Stimulated activated memory B cell treated with anti-CD40 and anti-IgM and Interleukin-4, amounts not matched to agents 10 μg/mL and 1 μg/mL and 100 μg/mL, for 72 hours (primary cell): Measurements from ENCODE around the gene ADAM20.
A peak's percentile ranks its signal among the peaks of the same experiment; 100 is the strongest.

Experiments
- ATAC-seq: fragments of 150-1000 bp; cut with Tn5 transposase; 2 replicates; pipeline ENCODE4 v1.10.0; 2021
- H3K27ac Mint-ChIP-seq: one replicate; pipeline ENCODE4 v1.8.0; 2022; ENCODE audit warnings: mild to moderate bottlenecking, mixed read lengths
- H3K27me3 Mint-ChIP-seq: one replicate; pipeline ENCODE4 v1.8.0; 2022; ENCODE audit warnings: mixed read lengths
- H3K36me3 Mint-ChIP-seq: one replicate; pipeline ENCODE4 v1.8.0; 2022; ENCODE audit warnings: mixed read lengths
- H3K4me1 Mint-ChIP-seq: one replicate; pipeline ENCODE4 v1.8.0; 2022; ENCODE audit warnings: mixed read lengths
- H3K4me3 Mint-ChIP-seq: one replicate; pipeline ENCODE4 v1.8.0; 2022; ENCODE audit warnings: mild to moderate bottlenecking, moderate library complexity, mixed read lengths
- H3K9me3 Mint-ChIP-seq: one replicate; pipeline ENCODE4 v1.8.0; 2022; ENCODE audit warnings: mixed read lengths

ADAM20 gene

GRCh38 chr14:70534904-70535303 is at the start of gene ADAM20:
Gene ADAM20, minus strand, starts transcription at chr14:70535004. Its CDS starts 10,247 bp downstream, at chr14:70524757.
- Mint-ChIP-seq H3K9me3 (peaks cover 3% of the 10 kb centered on the region), H3K27ac (no peak within 1 kb of the TSS), H3K36me3 (peaks cover 55% of the 10 kb centered on the region), H3K4me1 (peaks cover 10% of the 10 kb centered on the region), H3K4me3 (no peak within 1 kb of the TSS), H3K27me3 (no peaks in the 10 kb centered on the region)
- ATAC-seq = no peak

DNA sequence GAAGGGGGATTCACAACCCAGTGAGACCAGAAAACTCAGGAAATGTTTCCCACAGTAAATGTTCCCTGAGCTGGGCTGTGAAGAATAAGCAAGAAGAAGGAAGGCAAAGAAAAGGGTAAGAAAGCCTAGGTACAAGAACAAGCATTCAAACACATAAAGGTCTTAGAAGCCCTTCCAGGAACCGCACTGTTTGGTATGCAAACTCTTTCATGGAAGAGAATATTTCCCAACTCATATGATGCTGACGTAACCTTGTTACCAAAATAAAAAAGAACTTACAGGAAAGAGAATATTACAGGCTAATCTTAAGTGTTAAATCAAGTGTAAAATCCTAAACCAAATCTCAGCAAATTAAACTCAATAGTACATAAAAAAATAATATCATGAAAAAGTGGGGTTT is 42.1 kb upstream of the ADAM20 start:
- Mint-ChIP-seq H3K4me1 (peaks cover 7% of the 10 kb centered on the region), H3K4me3 (no peak overlapping the region), H3K27ac (no peak overlapping the region), H3K9me3 (peaks cover 6% of the 10 kb centered on the region), H3K27me3 (no peaks in the 10 kb centered on the region), H3K36me3 (peaks cover 76% of the 10 kb centered on the region)
- no peak for ATAC-seq

DNA sequence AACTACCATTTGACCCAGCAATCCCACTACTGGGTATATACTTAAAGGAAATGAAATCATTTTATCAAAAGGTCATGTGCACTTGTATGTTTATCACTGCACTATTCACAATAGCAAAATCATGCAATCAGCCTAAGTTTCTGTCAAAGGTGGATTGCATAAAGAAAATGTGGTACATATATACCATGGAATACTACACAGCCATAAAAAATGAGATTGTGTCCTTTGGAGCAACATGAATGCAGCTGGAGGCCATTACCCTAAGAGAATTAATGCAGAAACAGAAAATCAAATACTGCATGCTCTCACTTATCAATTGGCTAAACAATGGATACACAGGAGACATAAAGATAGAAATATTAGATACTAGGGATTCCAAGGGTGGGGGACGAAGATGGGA is 38.2 kb upstream of the ADAM20 start:
- no peak for ATAC-seq
- Mint-ChIP-seq H3K36me3 (peaks cover 79% of the 10 kb centered on the region), H3K27ac (no peak overlapping the region), H3K4me3 (no peak overlapping the region), H3K9me3 (peaks cover 12% of the 10 kb centered on the region), H3K27me3 (no peaks in the 10 kb centered on the region), H3K4me1 (peaks cover 24% of the 10 kb centered on the region)

- H3K9me3 Mint-ChIP-seq = peaks cover 15% of the 10 kb centered on the region
- ATAC-seq = no peak
These were observed 36.3 kb upstream of the ADAM20 start for GRCh38 chr14:70571139-70571538.

GRCh38 chr14:70567791-70568190 is 33.0 kb upstream of the ADAM20 start:
- H3K36me3 Mint-ChIP-seq = peaks cover 92% of the 10 kb centered on the region

More at GRCh38 chr14:70571139-70571538, 36.3 kb upstream of the ADAM20 start:
- Mint-ChIP-seq H3K27me3 (no peaks in the 10 kb centered on the region), H3K4me1 (peaks cover 24% of the 10 kb centered on the region), H3K36me3 (peaks cover 82% of the 10 kb centered on the region), H3K27ac (no peak overlapping the region), H3K4me3 (no peak overlapping the region)

DNA sequence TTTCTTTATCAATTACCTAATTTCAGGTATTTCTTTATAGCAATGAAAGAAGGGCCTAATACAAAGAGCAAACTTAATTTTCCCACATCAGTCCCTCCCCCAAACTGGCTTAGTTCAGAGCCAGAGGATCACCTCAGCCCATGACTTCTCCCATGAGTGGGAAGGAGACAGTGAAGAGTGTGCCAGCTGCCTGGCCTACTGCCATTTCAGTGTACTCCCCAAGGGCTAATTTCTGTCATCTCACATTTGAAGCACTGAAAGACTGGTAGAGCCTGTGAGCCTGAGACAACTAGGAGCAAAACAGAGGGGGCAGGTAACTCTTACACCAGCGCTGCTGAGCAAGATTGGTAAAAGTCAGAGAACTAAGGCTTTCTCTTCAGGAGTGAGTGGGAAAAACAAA is 29.1 kb upstream of the ADAM20 start:
- Mint-ChIP-seq H3K4me1 (no peaks in the 10 kb centered on the region), H3K4me3 (no peak overlapping the region), H3K36me3 (peaks cover 88% of the 10 kb centered on the region), H3K9me3 (peaks cover 23% of the 10 kb centered on the region), H3K27me3 (no peaks in the 10 kb centered on the region), H3K27ac (no peak overlapping the region)
- ATAC-seq = no peak

More at GRCh38 chr14:70567791-70568190, 33.0 kb upstream of the ADAM20 start:
- H3K27me3 Mint-ChIP-seq = no peaks in the 10 kb centered on the region
- no peak overlapping the region for H3K4me3 Mint-ChIP-seq
- H3K27ac Mint-ChIP-seq = no peak overlapping the region
- H3K9me3 Mint-ChIP-seq = peaks cover 18% of the 10 kb centered on the region
- no peak for ATAC-seq
- peaks cover 17% of the 10 kb centered on the region for H3K4me1 Mint-ChIP-seq

GRCh38 chr14:70563417-70563816 is 28.6 kb upstream of the ADAM20 start:
- Mint-ChIP-seq H3K27me3 (no peaks in the 10 kb centered on the region), H3K4me1 (no peaks in the 10 kb centered on the region), H3K36me3 (peaks cover 88% of the 10 kb centered on the region), H3K27ac (no peak overlapping the region), H3K4me3 (no peak overlapping the region), H3K9me3 (peaks cover 23% of the 10 kb centered on the region)
- ATAC-seq = no peak

DNA sequence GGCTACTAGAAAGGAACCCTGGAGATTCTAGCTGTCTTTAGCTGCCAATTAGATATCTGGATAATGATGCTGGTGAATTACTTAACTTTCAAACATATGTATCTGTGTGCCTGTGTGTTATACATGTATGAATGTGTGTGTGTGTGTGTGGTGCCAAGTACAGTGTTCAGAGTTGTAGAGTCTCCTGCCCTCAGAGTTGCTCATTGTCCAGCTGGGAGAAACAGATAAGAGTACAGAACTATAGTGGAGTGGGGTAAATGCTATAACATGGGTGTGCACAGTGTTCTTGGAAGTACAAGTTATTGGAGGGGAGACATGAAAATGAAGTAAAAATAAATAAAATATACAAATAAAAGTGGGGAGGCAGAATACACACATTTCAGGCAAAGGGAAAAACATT is 23.6 kb upstream of the ADAM20 start:
- peaks cover 63% of the 10 kb centered on the region for H3K36me3 Mint-ChIP-seq
- no peak overlapping the region for H3K4me3 Mint-ChIP-seq
- H3K4me1 Mint-ChIP-seq = no peaks in the 10 kb centered on the region
- no peak overlapping the region for H3K27ac Mint-ChIP-seq
- ATAC-seq = no peak
- H3K9me3 Mint-ChIP-seq = peaks cover 14% of the 10 kb centered on the region
- H3K27me3 Mint-ChIP-seq = no peaks in the 10 kb centered on the region

DNA sequence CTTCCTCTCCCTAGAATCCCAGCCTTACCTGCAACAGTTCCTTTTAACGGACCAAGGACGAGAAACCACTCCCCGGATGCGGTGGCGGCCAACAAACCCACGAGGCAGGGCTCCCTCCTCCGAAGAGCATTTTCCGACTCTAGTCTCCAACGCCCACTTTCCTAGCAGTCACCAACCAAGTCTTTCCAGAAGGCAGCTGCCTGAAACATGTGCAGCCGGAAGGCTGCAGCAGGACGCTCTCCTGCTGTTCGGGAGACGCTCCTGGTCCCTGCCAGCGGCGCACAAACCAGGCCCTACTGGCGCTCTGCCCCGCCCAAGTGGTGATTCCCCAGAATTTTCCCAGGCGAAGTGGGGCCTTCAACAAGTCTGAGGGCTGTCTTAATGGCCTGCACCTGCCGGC is 21.1 kb upstream of the ADAM20 start:
- H3K4me3 Mint-ChIP-seq = peak overlapping the region; percentile 2
- H3K27ac Mint-ChIP-seq = no peak overlapping the region
- peaks cover 39% of the 10 kb centered on the region for H3K36me3 Mint-ChIP-seq
- H3K4me1 Mint-ChIP-seq = no peaks in the 10 kb centered on the region
- H3K9me3 Mint-ChIP-seq = peaks cover 4% of the 10 kb centered on the region
- no peak for ATAC-seq
- no peaks in the 10 kb centered on the region for H3K27me3 Mint-ChIP-seq

DNA sequence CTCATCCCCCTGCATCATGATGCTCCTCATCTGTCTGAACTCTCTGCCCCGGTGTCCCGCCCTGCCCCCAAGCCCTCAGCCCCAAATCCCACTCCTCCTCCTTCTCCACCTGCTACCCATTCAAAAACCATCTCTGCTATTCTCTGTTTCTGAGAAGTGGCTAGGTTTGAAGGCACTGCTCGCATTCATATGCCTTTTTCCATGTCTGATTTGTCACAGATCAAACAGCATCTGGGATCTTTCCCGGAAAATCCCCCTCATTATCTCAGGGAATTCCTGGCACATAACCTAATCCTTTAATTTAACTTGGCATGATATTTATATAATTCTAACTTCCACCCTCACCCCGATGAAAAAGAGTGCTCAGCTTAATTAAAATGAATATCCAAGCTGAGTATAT is 3.3 kb upstream of the ADAM20 start:
- Mint-ChIP-seq H3K36me3 (peaks cover 31% of the 10 kb centered on the region), H3K27me3 (no peaks in the 10 kb centered on the region), H3K4me3 (no peak overlapping the region), H3K4me1 (peaks cover 6% of the 10 kb centered on the region), H3K9me3 (no peaks in the 10 kb centered on the region), H3K27ac (no peak overlapping the region)
- no peak for ATAC-seq

GRCh38 chr14:70536830-70537229 is 2.0 kb upstream of the ADAM20 start:
- peaks cover 3% of the 10 kb centered on the region for H3K9me3 Mint-ChIP-seq
- no peaks in the 10 kb centered on the region for H3K27me3 Mint-ChIP-seq
- H3K27ac Mint-ChIP-seq = no peak overlapping the region
- peaks cover 6% of the 10 kb centered on the region for H3K4me1 Mint-ChIP-seq
- no peak overlapping the region for H3K4me3 Mint-ChIP-seq
- no peak for ATAC-seq
- H3K36me3 Mint-ChIP-seq = peaks cover 44% of the 10 kb centered on the region

DNA sequence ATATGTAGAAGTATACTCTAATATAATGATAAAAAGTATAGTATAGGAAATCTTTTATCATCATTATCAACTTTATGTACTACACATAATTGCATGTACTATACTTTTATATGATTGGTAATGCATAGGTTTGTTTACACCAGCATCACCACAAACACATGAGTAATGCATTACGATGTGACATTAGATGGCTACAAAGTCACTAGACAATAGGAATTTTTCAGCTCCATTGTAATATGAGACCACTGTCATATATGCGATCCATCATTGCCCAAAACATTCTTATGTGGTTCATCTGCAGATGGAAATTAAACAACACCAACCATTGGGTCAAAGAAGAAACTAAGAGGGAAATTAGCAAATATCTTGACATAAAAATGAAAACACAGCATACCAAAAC is 4.4 kb downstream of the ADAM20 start:
- Mint-ChIP-seq H3K4me1 (peaks cover 5% of the 10 kb centered on the region), H3K9me3 (peaks cover 3% of the 10 kb centered on the region), H3K36me3 (peaks cover 55% of the 10 kb centered on the region), H3K27me3 (no peaks in the 10 kb centered on the region), H3K27ac (no peak overlapping the region), H3K4me3 (no peak overlapping the region)
- no peak for ATAC-seq

GRCh38 chr14:70527501-70528105 is 7.2 kb downstream of the ADAM20 start:
- no peak for ATAC-seq
- Mint-ChIP-seq H3K36me3 (peaks cover 68% of the 10 kb centered on the region), H3K9me3 (no peaks in the 10 kb centered on the region), H3K4me1 (peaks cover 5% of the 10 kb centered on the region), H3K27me3 (no peaks in the 10 kb centered on the region), H3K27ac (no peak overlapping the region), H3K4me3 (no peak overlapping the region)

DNA sequence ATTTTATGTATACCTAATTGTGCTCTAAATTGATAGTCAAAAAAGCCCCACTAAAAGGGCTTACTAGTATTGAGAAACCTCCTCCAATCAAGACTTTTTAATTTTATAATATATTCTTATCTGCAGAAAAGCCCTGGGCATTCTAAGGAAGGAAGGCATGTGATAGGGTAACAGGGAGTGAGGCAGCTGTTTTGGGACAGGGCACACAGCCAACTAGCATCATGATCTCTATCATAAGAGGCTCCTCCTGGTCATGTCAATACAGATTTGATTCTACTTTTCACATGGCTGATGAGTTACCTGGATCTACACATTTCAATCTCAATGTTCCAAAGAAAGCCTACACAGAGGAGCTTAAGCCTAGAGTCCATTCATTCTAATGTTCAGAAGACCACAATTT is 9.1 kb downstream of the ADAM20 start:
- Mint-ChIP-seq H3K36me3 (peaks cover 63% of the 10 kb centered on the region), H3K4me3 (no peak overlapping the region), H3K4me1 (peaks cover 2% of the 10 kb centered on the region), H3K27ac (no peak overlapping the region), H3K9me3 (peaks cover 2% of the 10 kb centered on the region), H3K27me3 (no peaks in the 10 kb centered on the region)
- ATAC-seq = no peak

- no peak for ATAC-seq
- Mint-ChIP-seq H3K9me3 (peaks cover 10% of the 10 kb centered on the region), H3K27ac (no peak overlapping the region), H3K4me1 (no peaks in the 10 kb centered on the region), H3K36me3 (peaks cover 16% of the 10 kb centered on the region), H3K4me3 (no peak overlapping the region), H3K27me3 (no peaks in the 10 kb centered on the region)
These were observed 19.0 kb downstream of the ADAM20 start for GRCh38 chr14:70515811-70516210.

GRCh38 chr14:70514168-70515069 is 20.4 kb downstream of the ADAM20 start:
- ATAC-seq = no peak
- Mint-ChIP-seq H3K36me3 (peaks cover 18% of the 10 kb centered on the region), H3K9me3 (peaks cover 3% of the 10 kb centered on the region), H3K27me3 (no peaks in the 10 kb centered on the region), H3K4me1 (no peaks in the 10 kb centered on the region), H3K4me3 (no peak overlapping the region), H3K27ac (no peak overlapping the region)
